HepG2 (cell line): Measurements from ENCODE around the gene SSBP4. TPM values are rescaled to one million over a fixed set of nuclear protein-coding genes. Genes with fewer than 3 reads are reported as not detected.

ENCODE experiments used
- ATF7 ChIP-seq, 2 experiments: fragments of 450-650 bp in 1 of 2; sonication (generic) in 1 of 2; formaldehyde crosslinking in 1 of 2; IDR thresholded peaks; 2 replicates each; pipeline versions ENCODE4 v1.4.0 to v1.6.1; 2016 to 2020; ENCODE audit warnings: antibody characterized with exemption in 1 of 2, mild to moderate bottlenecking in 1 of 2, missing genetic modification reagents in 1 of 2
- DPF2 ChIP-seq: sonication (generic); formaldehyde crosslinking; IDR thresholded peaks from 2 replicates; pipeline ENCODE4 v1.4.0; 2020; ENCODE audit warnings: mild to moderate bottlenecking, low read depth, missing genetic modification reagents, borderline replicate concordance
- HES4 ChIP-seq: sonication (generic); formaldehyde crosslinking; IDR thresholded peaks from 2 replicates; pipeline ENCODE4 v1.9.0; 2021; ENCODE audit warnings: mild to moderate bottlenecking, missing genetic modification reagents, borderline replicate concordance
- HNRNPUL1 ChIP-seq: fragments of 200-400 bp; formaldehyde crosslinking; IDR thresholded peaks from 2 replicates; pipeline ENCODE4 v1.6.1; 2017; ENCODE audit warnings: low read depth, mild to moderate bottlenecking, low read length, moderate library complexity
- LCORL ChIP-seq, 2 experiments: fragments of 450-650 bp in 1 of 2; sonication (generic) in 1 of 2; formaldehyde crosslinking in 1 of 2; IDR thresholded peaks; 2 replicates each; pipeline versions ENCODE4 v1.5.0 to v1.6.1; 2017 to 2020; ENCODE audit warnings: antibody characterized with exemption in 1 of 2, missing genetic modification reagents in 1 of 2
- PHF5A ChIP-seq: IDR thresholded peaks from one replicate; pipeline ENCODE4 v1.6.1; 2018; ENCODE audit warnings: low read depth, missing genetic modification reagents; ENCODE audit not compliant: unreplicated experiment
- REL ChIP-seq: sonication (generic); formaldehyde crosslinking; conservative IDR thresholded peaks from 2 replicates; pipeline ENCODE4 v1.8.0; 2022; ENCODE audit warnings: mild to moderate bottlenecking, missing genetic modification reagents, moderate library complexity
- SAFB2 ChIP-seq: sonication (generic); formaldehyde crosslinking; IDR thresholded peaks from 2 replicates; pipeline ENCODE4 v1.5.1; 2020; ENCODE audit warnings: missing genetic modification reagents, low read depth, mild to moderate bottlenecking, borderline replicate concordance
- STAT6 ChIP-seq: sonication (generic); formaldehyde crosslinking; IDR thresholded peaks from 2 replicates; pipeline ENCODE4 v1.4.0; 2020; ENCODE audit warnings: missing genetic modification reagents, mild to moderate bottlenecking, borderline replicate concordance
- ZBTB7B ChIP-seq: sonication (generic); formaldehyde crosslinking; IDR thresholded peaks from 2 replicates; pipeline ENCODE4 v1.4.0; 2020; ENCODE audit warnings: missing genetic modification reagents
- ZC3H13 ChIP-seq: sonication (generic); formaldehyde crosslinking; IDR thresholded peaks from 2 replicates; pipeline ENCODE4 v1.8.1; 2023; ENCODE audit warnings: mild to moderate bottlenecking, missing genetic modification reagents, moderate library complexity
- ZFP82 ChIP-seq: sonication (generic); formaldehyde crosslinking; IDR thresholded peaks from 2 replicates; pipeline ENCODE4 v1.5.1; 2020; ENCODE audit warnings: mild to moderate bottlenecking, missing genetic modification reagents, borderline replicate concordance
- ZGPAT ChIP-seq: IDR thresholded peaks from 2 replicates; pipeline ENCODE4 v1.6.1; 2016; ENCODE audit warnings: mild to moderate bottlenecking
- ZNF138 ChIP-seq: sonication (generic); formaldehyde crosslinking; IDR thresholded peaks from 2 replicates; pipeline ENCODE4 v1.5.0; 2020; ENCODE audit warnings: mild to moderate bottlenecking, low read depth, missing genetic modification reagents
- ZNF274 ChIP-seq: sonication (generic); formaldehyde crosslinking; IDR thresholded peaks from 2 replicates; pipeline ENCODE4 v1.5.1; 2020; ENCODE audit warnings: mild to moderate bottlenecking, missing genetic modification reagents
- ZNF33B ChIP-seq: sonication (generic); formaldehyde crosslinking; IDR thresholded peaks from 2 replicates; pipeline ENCODE4 v1.5.1; 2020; ENCODE audit warnings: mild to moderate bottlenecking, missing genetic modification reagents
- ZNF460 ChIP-seq: sonication (generic); formaldehyde crosslinking; IDR thresholded peaks from 2 replicates; pipeline ENCODE4 v1.5.1; 2020; ENCODE audit warnings: missing genetic modification reagents, mild to moderate bottlenecking, borderline replicate concordance
- ZNF607 ChIP-seq: sonication (generic); formaldehyde crosslinking; IDR thresholded peaks from 2 replicates; pipeline ENCODE4 v1.5.1; 2020; ENCODE audit warnings: missing genetic modification reagents, mild to moderate bottlenecking, borderline replicate concordance
- ZNF737 ChIP-seq: sonication (generic); formaldehyde crosslinking; IDR thresholded peaks from 2 replicates; pipeline ENCODE4 v1.5.0; 2020; ENCODE audit warnings: missing genetic modification reagents, mild to moderate bottlenecking, borderline replicate concordance
- ZNF766 ChIP-seq: sonication (generic); formaldehyde crosslinking; IDR thresholded peaks from 2 replicates; pipeline ENCODE4 v1.5.0; 2020; ENCODE audit warnings: missing genetic modification reagents, borderline replicate concordance
- ZNF776 ChIP-seq: sonication (generic); formaldehyde crosslinking; IDR thresholded peaks from 2 replicates; pipeline ENCODE4 v1.4.0; 2020; ENCODE audit warnings: mild to moderate bottlenecking, missing genetic modification reagents
- ZNF790 ChIP-seq: sonication (generic); formaldehyde crosslinking; IDR thresholded peaks from 2 replicates; pipeline ENCODE4 v1.8.0; 2022; ENCODE audit warnings: missing genetic modification reagents, mild to moderate bottlenecking, borderline replicate concordance
- ZNF83 ChIP-seq: sonication (generic); formaldehyde crosslinking; IDR thresholded peaks from 2 replicates; pipeline ENCODE4 v1.4.0; 2020; ENCODE audit warnings: missing genetic modification reagents, mild to moderate bottlenecking, borderline replicate concordance
- polyA plus RNA-seq, 8 experiments: library from polyadenylated mRNA; depleted of rRNA in 3 of 8; stranded (reverse) in 7 of 8; unstranded in 1 of 8; fragments of >200 nt; fragmentation: Illumina TruSeq in 4 of 8; extraction: Trizol in 4 of 8; gene quantifications; 2 replicates each; pipeline versions ENCODE4 v1.2.1 to v1.2.3, GENCODE V29; 2011 to 2016; ENCODE audit warnings: low read depth in 4 of 8, missing spikeins in 1 of 8, mixed read lengths in 1 of 8; ENCODE audit not compliant: insufficient read depth in 1 of 8
- total RNA-seq, 5 experiments: library from RNA; depleted of rRNA; stranded (reverse); fragments of >200 nt; fragmentation: Illumina TruSeq; extraction: Trizol; gene quantifications; 2 replicates each; pipeline ENCODE4 v1.2.3, GENCODE V29; 2016; ENCODE audit warnings: low read depth in 1 of 5
- TF ChIP-seq, protein P1 (sequence below): sonication (generic); formaldehyde crosslinking; IDR thresholded peaks from 2 replicates; pipeline ENCODE4 v1.4.0; 2020; ENCODE audit warnings: missing genetic modification reagents

The SSBP4 gene
- total and polyA plus RNA-seq, 2 of the 13 experiments (the other 11 are each of a cell fraction or from before 2014, with no cell fraction given), result 20.8 to 39.5 TPM

- TF ChIP-seq ZBTB7B (CRISPR knock-in tag) (peak; percentile 84), STAT6 (CRISPR knock-in tag) (peak; percentile 99), ZNF274 (CRISPR knock-in tag) (peak; percentile 81), ZC3H13 (peak; percentile 79; the same call in 1 of the 2 replicates), ZNF33B (CRISPR knock-in tag) (peak; percentile 86), HNRNPUL1 (no peak), ZNF766 (CRISPR knock-in tag) (no peak; the same call in 1 of the 2 replicates), SAFB2 (no peak; the same call in 1 of the 2 replicates), LCORL (IDR thresholded peaks at IDR 0.05) (peak; percentile 100), LCORL (CRISPR knock-in tag; IDR thresholded peaks at IDR 0.05) (peak; percentile 100), ZNF138 (CRISPR knock-in tag) (0 out of 2 replicates have a peak, but pooled peaks have one; percentile 43), REL (no peak), ATF7 (IDR thresholded peaks at IDR 0.05) (peak; percentile 90), ATF7 (CRISPR knock-in tag; IDR thresholded peaks at IDR 0.05) (peak; percentile 100), HES4 (no peak; the same call in 1 of the 2 replicates), ZNF790 (no peak; the same call in 1 of the 2 replicates), ZGPAT (CRISPR knock-in tag) (peak; percentile 92), ZFP82 (peak; percentile 91), ZNF607 (CRISPR knock-in tag) (peak; percentile 77), ZNF737 (no peak), DPF2 (CRISPR knock-in tag) (peak; percentile 68), PHF5A (CRISPR knock-in tag) (peak; percentile 72), ZNF83 (CRISPR knock-in tag) (no peak), ZNF776 (CRISPR knock-in tag) (peak; percentile 45), ZNF460 (CRISPR knock-in tag) (peak; percentile 64; the same call in 1 of the 2 replicates)
- TF ChIP-seq, protein P1, sequence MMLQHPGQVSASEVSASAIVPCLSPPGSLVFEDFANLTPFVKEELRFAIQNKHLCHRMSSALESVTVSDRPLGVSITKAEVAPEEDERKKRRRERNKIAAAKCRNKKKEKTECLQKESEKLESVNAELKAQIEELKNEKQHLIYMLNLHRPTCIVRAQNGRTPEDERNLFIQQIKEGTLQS (CRISPR knock-in tag), result peak; percentile 88
These were observed 39.1 kb upstream of the SSBP4 start (continued) for GRCh38 chr19:18379803-18380747.
